ENCODE data around the gene CHTF8.
A peak's percentile ranks its signal among the peaks of the same experiment; 100 is the strongest.

Gene CHTF8

GRCh38 chr16:69084289-69084688 is 48.1 kb downstream of the CHTF8 start:
- H3K9me3 Mint-ChIP-seq, result no peaks in the 10 kb centered on the region
- DNase-seq (ENCODE audit: low spot score in 2 of 2), result no peak
- H3K4me1 Mint-ChIP-seq, result peaks cover 11% of the 10 kb centered on the region
- H3K36me3 Mint-ChIP-seq (ENCODE audit: insufficient read depth), result peaks cover 7% of the 10 kb centered on the region
- no peak overlapping the region for H3K4me3 Mint-ChIP-seq
- no peaks in the 10 kb centered on the region for H3K27me3 Mint-ChIP-seq
- no peak for ATAC-seq (replicated peaks; ENCODE audit: extremely low read depth, poor library complexity, severe bottlenecking)
- no peak overlapping the region for H3K27ac Mint-ChIP-seq (ENCODE audit: low read depth)

GRCh38 chr16:69083306-69083941 is 49.0 kb downstream of the CHTF8 start:
- no peaks in the 10 kb centered on the region for H3K27me3 Mint-ChIP-seq
- no peak overlapping the region for H3K27ac Mint-ChIP-seq (ENCODE audit: low read depth)
- peaks cover 7% of the 10 kb centered on the region for H3K36me3 Mint-ChIP-seq (ENCODE audit: insufficient read depth)
- H3K4me1 Mint-ChIP-seq, result peaks cover 2% of the 10 kb centered on the region
- no peak overlapping the region for H3K4me3 Mint-ChIP-seq
- ATAC-seq (replicated peaks; ENCODE audit: extremely low read depth, poor library complexity, severe bottlenecking) (no peak), DNase-seq (ENCODE audit: low spot score in 2 of 2) (no peak)
- H3K9me3 Mint-ChIP-seq, result no peaks in the 10 kb centered on the region

- DNase-seq (ENCODE audit: low spot score in 2 of 2) (no peak), ATAC-seq (replicated peaks; ENCODE audit: extremely low read depth, poor library complexity, severe bottlenecking) (no peak)
- Mint-ChIP-seq H3K4me1 (no peaks in the 10 kb centered on the region), H3K4me3 (no peak overlapping the region), H3K27me3 (no peaks in the 10 kb centered on the region), H3K27ac (ENCODE audit: low read depth) (peak overlapping the region; percentile 12), H3K36me3 (ENCODE audit: insufficient read depth) (peaks cover 7% of the 10 kb centered on the region), H3K9me3 (no peaks in the 10 kb centered on the region)
These were observed 52.7 kb downstream of the CHTF8 start for GRCh38 chr16:69079697-69080096.

GRCh38 chr16:69078073-69078472 is 54.3 kb downstream of the CHTF8 start:
- Mint-ChIP-seq H3K27ac (ENCODE audit: low read depth) (no peak overlapping the region), H3K4me1 (no peaks in the 10 kb centered on the region), H3K9me3 (no peaks in the 10 kb centered on the region), H3K4me3 (no peak overlapping the region), H3K27me3 (no peaks in the 10 kb centered on the region), H3K36me3 (ENCODE audit: insufficient read depth) (peaks cover 5% of the 10 kb centered on the region)
- DNase-seq (ENCODE audit: low spot score in 2 of 2), result no peak
- ATAC-seq (replicated peaks; ENCODE audit: extremely low read depth, poor library complexity, severe bottlenecking), result no peak

GRCh38 chr16:69077251-69077650 is 55.1 kb downstream of the CHTF8 start:
- no peaks in the 10 kb centered on the region for H3K4me1 Mint-ChIP-seq
- DNase-seq (ENCODE audit: low spot score in 2 of 2), result no peak
- H3K9me3 Mint-ChIP-seq, result no peaks in the 10 kb centered on the region
- ATAC-seq (replicated peaks; ENCODE audit: extremely low read depth, poor library complexity, severe bottlenecking), result no peak
- peaks cover 6% of the 10 kb centered on the region for H3K36me3 Mint-ChIP-seq (ENCODE audit: insufficient read depth)
- H3K4me3 Mint-ChIP-seq, result no peak overlapping the region
- H3K27me3 Mint-ChIP-seq, result no peaks in the 10 kb centered on the region
- no peak overlapping the region for H3K27ac Mint-ChIP-seq (ENCODE audit: low read depth)

- Mint-ChIP-seq H3K4me1 (no peaks in the 10 kb centered on the region), H3K4me3 (no peak overlapping the region), H3K9me3 (no peaks in the 10 kb centered on the region), H3K27me3 (no peaks in the 10 kb centered on the region), H3K36me3 (ENCODE audit: insufficient read depth) (peaks cover 11% of the 10 kb centered on the region), H3K27ac (ENCODE audit: low read depth) (peak overlapping the region; percentile 16)
- no peak for DNase-seq (ENCODE audit: low spot score in 2 of 2)
- no peak for ATAC-seq (replicated peaks; ENCODE audit: extremely low read depth, poor library complexity, severe bottlenecking)
These were observed 59.1 kb downstream of the CHTF8 start for GRCh38 chr16:69073181-69073702.

GRCh38 chr16:69072640-69072974 is 59.8 kb downstream of the CHTF8 start:
- H3K4me3 Mint-ChIP-seq, result no peak overlapping the region
- H3K27me3 Mint-ChIP-seq, result no peaks in the 10 kb centered on the region
- no peaks in the 10 kb centered on the region for H3K4me1 Mint-ChIP-seq
- peak overlapping the region; percentile 16 for H3K27ac Mint-ChIP-seq (ENCODE audit: low read depth)
- H3K9me3 Mint-ChIP-seq, result no peaks in the 10 kb centered on the region
- no peak for DNase-seq (ENCODE audit: low spot score in 2 of 2)
- no peak for ATAC-seq (replicated peaks; ENCODE audit: extremely low read depth, poor library complexity, severe bottlenecking)
- peaks cover 11% of the 10 kb centered on the region for H3K36me3 Mint-ChIP-seq (ENCODE audit: insufficient read depth)

GRCh38 chr16:69071036-69071435 is 61.4 kb downstream of the CHTF8 start:
- Mint-ChIP-seq H3K36me3 (ENCODE audit: insufficient read depth) (peaks cover 9% of the 10 kb centered on the region), H3K9me3 (no peaks in the 10 kb centered on the region), H3K4me3 (no peak overlapping the region), H3K4me1 (no peaks in the 10 kb centered on the region), H3K27me3 (no peaks in the 10 kb centered on the region), H3K27ac (ENCODE audit: low read depth) (no peak overlapping the region)
- ATAC-seq (replicated peaks; ENCODE audit: extremely low read depth, poor library complexity, severe bottlenecking) (no peak), DNase-seq (ENCODE audit: low spot score in 2 of 2) (no peak)

- no peak for ATAC-seq (replicated peaks; ENCODE audit: extremely low read depth, poor library complexity, severe bottlenecking)
- H3K4me3 Mint-ChIP-seq, result no peak overlapping the region
- peak overlapping the region; percentile 20 for H3K27ac Mint-ChIP-seq (ENCODE audit: low read depth)
- H3K27me3 Mint-ChIP-seq, result no peaks in the 10 kb centered on the region
- DNase-seq (ENCODE audit: low spot score in 2 of 2), result no peak
- H3K4me1 Mint-ChIP-seq, result no peaks in the 10 kb centered on the region
- peaks cover 8% of the 10 kb centered on the region for H3K36me3 Mint-ChIP-seq (ENCODE audit: insufficient read depth)
- no peaks in the 10 kb centered on the region for H3K9me3 Mint-ChIP-seq
These were observed 62.9 kb downstream of the CHTF8 start for GRCh38 chr16:69069504-69069903.
